ENCODE results near the gene PHLPP1.

DNA sequence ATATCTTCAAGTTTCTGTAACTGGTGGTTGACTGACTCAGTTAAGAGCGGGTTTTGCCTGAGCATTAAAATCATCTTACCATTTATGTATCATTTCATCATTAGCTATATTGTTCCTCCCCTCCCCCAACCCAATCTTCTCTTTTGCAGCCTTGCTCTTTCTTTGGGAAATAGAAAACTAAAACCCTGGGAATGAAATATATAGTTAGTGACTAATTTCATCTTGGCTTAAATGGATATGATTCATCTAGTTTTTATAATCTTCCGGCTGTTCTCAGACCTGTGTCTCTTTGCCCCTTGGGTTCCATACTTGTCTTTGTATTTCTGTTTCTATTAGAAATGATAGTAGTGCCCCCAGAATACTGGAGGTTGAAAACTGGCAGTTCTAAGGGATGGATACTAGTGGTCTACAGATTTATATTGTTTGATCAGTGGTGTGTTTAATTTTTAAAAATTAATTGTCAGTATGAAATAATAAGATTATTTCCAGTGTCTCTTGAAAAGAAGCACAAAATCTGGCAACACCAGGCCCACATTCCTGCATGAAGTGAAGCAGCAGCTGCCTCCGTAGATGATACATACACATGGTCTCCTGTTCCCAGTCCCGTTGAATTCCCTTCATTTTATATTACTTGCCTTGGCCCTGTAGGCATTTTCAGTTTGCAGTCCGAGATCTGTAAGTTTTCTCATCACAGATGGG is 44.5 kb downstream of the PHLPP1 start:
- no peak for TF ChIP-seq EZH2 (IDR thresholded peaks at IDR 0.05)
- no peak for TF ChIP-seq POLR2AphosphoS5 (IDR thresholded peaks at IDR 0.05; ENCODE audit: borderline replicate concordance, low read depth, low read length)
- no peak for TF ChIP-seq FOXP2 (optimal IDR thresholded peaks at IDR 0.05; ENCODE audit: control extremely low read depth, extremely low read length, insufficient read depth)
